ENCODE measurements around the gene EPHB2. TPM values are rescaled to one million over a fixed set of nuclear protein-coding genes. Genes with fewer than 3 reads are reported as not detected.

Gene EPHB2
- total and polyA plus RNA-seq, 2 donors (not counting 3 experiments of a cell fraction or from before 2014, with no cell fraction given), result 50.8 to 69.1 TPM

DNA sequence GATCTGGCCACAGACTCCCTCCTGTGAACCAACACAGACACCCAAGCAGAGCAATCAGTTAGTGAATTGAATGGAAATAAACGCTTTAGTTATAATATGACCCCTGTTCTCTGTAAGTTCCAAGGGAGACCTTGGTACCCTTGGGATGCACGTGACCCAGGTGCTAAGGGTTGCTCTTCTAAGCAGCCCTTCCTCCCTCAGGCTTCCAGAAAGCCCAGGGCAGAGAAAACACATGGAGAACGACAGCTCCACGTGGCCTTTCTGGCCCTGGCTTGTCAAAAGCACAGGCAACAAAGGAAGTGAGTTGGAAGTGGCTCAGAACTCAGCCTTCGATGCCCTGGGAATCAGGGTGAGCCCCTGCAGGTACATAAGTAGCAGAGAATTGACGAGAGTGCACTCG is 204.6 kb downstream of the EPHB2 start:
- TF ChIP-seq FOS (IDR thresholded peaks at IDR 0.05; ENCODE audit: borderline replicate concordance, insufficient read depth, low read length), result no peak
- no peak for TF ChIP-seq EZH2 (IDR thresholded peaks at IDR 0.05; ENCODE audit: borderline replicate concordance, low read depth, low read length, severe bottlenecking)
- TF ChIP-seq, protein P1, sequence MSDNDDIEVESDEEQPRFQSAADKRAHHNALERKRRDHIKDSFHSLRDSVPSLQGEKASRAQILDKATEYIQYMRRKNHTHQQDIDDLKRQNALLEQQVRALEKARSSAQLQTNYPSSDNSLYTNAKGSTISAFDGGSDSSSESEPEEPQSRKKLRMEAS (IDR thresholded peaks at IDR 0.05; ENCODE audit: insufficient read depth, insufficient read length), result no peak
- TF ChIP-seq, protein P2, sequence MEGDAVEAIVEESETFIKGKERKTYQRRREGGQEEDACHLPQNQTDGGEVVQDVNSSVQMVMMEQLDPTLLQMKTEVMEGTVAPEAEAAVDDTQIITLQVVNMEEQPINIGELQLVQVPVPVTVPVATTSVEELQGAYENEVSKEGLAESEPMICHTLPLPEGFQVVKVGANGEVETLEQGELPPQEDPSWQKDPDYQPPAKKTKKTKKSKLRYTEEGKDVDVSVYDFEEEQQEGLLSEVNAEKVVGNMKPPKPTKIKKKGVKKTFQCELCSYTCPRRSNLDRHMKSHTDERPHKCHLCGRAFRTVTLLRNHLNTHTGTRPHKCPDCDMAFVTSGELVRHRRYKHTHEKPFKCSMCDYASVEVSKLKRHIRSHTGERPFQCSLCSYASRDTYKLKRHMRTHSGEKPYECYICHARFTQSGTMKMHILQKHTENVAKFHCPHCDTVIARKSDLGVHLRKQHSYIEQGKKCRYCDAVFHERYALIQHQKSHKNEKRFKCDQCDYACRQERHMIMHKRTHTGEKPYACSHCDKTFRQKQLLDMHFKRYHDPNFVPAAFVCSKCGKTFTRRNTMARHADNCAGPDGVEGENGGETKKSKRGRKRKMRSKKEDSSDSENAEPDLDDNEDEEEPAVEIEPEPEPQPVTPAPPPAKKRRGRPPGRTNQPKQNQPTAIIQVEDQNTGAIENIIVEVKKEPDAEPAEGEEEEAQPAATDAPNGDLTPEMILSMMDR (IDR thresholded peaks at IDR 0.05; ENCODE audit: extremely low read depth in 1 of 2, insufficient read depth in 1 of 2, low read depth in 1 of 2, low read length in 2 of 2), result no peak
- TF ChIP-seq GATA2 (IDR thresholded peaks at IDR 0.05; ENCODE audit: insufficient read depth, insufficient read length, low read depth, low read length), result no peak
- no peak for TF ChIP-seq MYC (IDR thresholded peaks at IDR 0.05; ENCODE audit: low read depth, low read length)
- TF ChIP-seq JUN (IDR thresholded peaks at IDR 0.05; ENCODE audit: borderline replicate concordance, insufficient read depth, insufficient read length, low read depth), result no peak
- no peak for TF ChIP-seq POLR2A (IDR thresholded peaks at IDR 0.05; ENCODE audit: low read depth, low read length)
- no peak for TF ChIP-seq POLR2AphosphoS5 (IDR thresholded peaks at IDR 0.05; ENCODE audit: insufficient read depth, low read depth, low read length)
- no peaks in the 10 kb centered on the region for H3K79me2 ChIP-seq (ENCODE audit: control insufficient read depth, insufficient read depth, low read length)
- no peaks in the 10 kb centered on the region for H3K9me3 ChIP-seq (replicated peaks; ENCODE audit: control insufficient read depth, insufficient read depth, low read length)
- no peak overlapping the region for H3K4me3 ChIP-seq (replicated peaks in 1 of 3; ENCODE audit: insufficient read depth in 1 of 3, low read depth in 1 of 3, low read length in 3 of 3)
- ChIA-PET CTCF (interaction anchor here (0.9 to 3.2 kb wide), 5 partner anchors 10 to 241 kb away, joined by 3 to 8 read pairs (median 3); no protein-coding TSS in a partner anchor), POLR2A (no interaction called here)
- peaks cover 3 to 16% of the 10 kb centered on the region in 2 experiments for H3K36me3 ChIP-seq (ENCODE audit: control insufficient read depth in 2 of 2, extremely low read depth in 1 of 2, insufficient read depth in 2 of 2, low read length in 2 of 2)
- no peaks in the 10 kb centered on the region for H3K9me1 ChIP-seq (replicated peaks; ENCODE audit: control insufficient read depth, extremely low read depth, insufficient read depth, low read length)
- no peaks in the 10 kb centered on the region for H3K4me1 ChIP-seq (ENCODE audit: control insufficient read depth, extremely low read depth, insufficient read depth, low read length)
- intact Hi-C loops (cut with micrococcal nuclease), result no loop called here
- H3K4me2 ChIP-seq (ENCODE audit: insufficient read depth, low read length), result no peak overlapping the region
- no peak for DNase-seq (ENCODE audit: low read depth, low spot score)
- H3K9ac ChIP-seq (replicated peaks; ENCODE audit: extremely low read depth, insufficient read depth, low read length), result no peak overlapping the region
- H3K27ac ChIP-seq (ENCODE audit: insufficient read depth, low read depth, low read length), result no peak overlapping the region
- no peaks in the 10 kb centered on the region for H3K27me3 ChIP-seq (ENCODE audit: control insufficient read depth in 2 of 2, insufficient read depth in 2 of 2, low read length in 2 of 2)
- no TSS peak for BruUV-seq (replicated peaks)
- no peak overlapping the region for H2AFZ ChIP-seq (ENCODE audit: low read depth, low read length)
- dilution Hi-C loops (cut with MboI; ENCODE audit: extremely low pct_ligation_motif_present, low sequenced_read_pairs), result no loop called here
- FAIRE-seq, result no peak
- H4K20me1 ChIP-seq (replicated peaks; ENCODE audit: control insufficient read depth, extremely low read depth, insufficient read depth, low read length), result no peaks in the 10 kb centered on the region
